ENCODE measurements around the gene GPR3.

Gene GPR3

GRCh38 chr1:27408151-27408550, 15.7 kb downstream of the GPR3 start:
- Histone ChIP-seq H3F3A (ENCODE audit: insufficient read depth) (0 out of 2 replicates have a peak, but pooled peaks cover 4% of the 10 kb centered on the region), H4K20me1 (ENCODE audit: low read depth, low read length) (no peaks in the 10 kb centered on the region), H3K9me3 (ENCODE audit: insufficient read depth, low read length) (no peaks in the 10 kb centered on the region), H3K27ac (ENCODE audit: low read depth, low read length) (no peak overlapping the region), H3K9ac (ENCODE audit: low read length) (no peak overlapping the region), H3K4me3 (ENCODE audit: insufficient read depth, low read length, poor library complexity, severe bottlenecking) (no peak overlapping the region), H3K9me2 (replicated peaks; ENCODE audit: insufficient read depth, low read length) (no peaks in the 10 kb centered on the region), H3K4me2 (ENCODE audit: low read depth, low read length, poor library complexity, severe bottlenecking) (no peak overlapping the region), H3K27me3 (ENCODE audit: low read length) (no peaks in the 10 kb centered on the region), H3K36me3 (ENCODE audit: low read length) (peaks cover 6% of the 10 kb centered on the region; the same call in 1 of the 2 replicates), H2AFZ (ENCODE audit: low read depth, low read length, severe bottlenecking) (no peak overlapping the region), H3K79me2 (ENCODE audit: insufficient read depth, low read length) (no peaks in the 10 kb centered on the region)
- TF ChIP-seq EZH2phosphoT487 (conservative IDR thresholded peaks at IDR 0.05; ENCODE audit: low read length) (no peak), CTCF (IDR thresholded peaks at IDR 0.05; ENCODE audit: insufficient read depth, low read length, poor library complexity, severe bottlenecking) (no peak)

GRCh38 chr1:27409669-27410068, 17.2 kb downstream of the GPR3 start:
- no peaks in the 10 kb centered on the region for H3K27me3 ChIP-seq (ENCODE audit: low read length)
- no peak overlapping the region for H3K4me3 ChIP-seq (ENCODE audit: insufficient read depth, low read length, poor library complexity, severe bottlenecking)
- H2AFZ ChIP-seq (ENCODE audit: low read depth, low read length, severe bottlenecking): no peak overlapping the region
- H3K27ac ChIP-seq (ENCODE audit: low read depth, low read length): no peak overlapping the region
- H4K20me1 ChIP-seq (ENCODE audit: low read depth, low read length): no peaks in the 10 kb centered on the region
- no peaks in the 10 kb centered on the region for H3F3A ChIP-seq (ENCODE audit: insufficient read depth)
- H3K36me3 ChIP-seq (ENCODE audit: low read length): peaks cover 15% of the 10 kb centered on the region; the same call in 1 of the 2 replicates
- no peaks in the 10 kb centered on the region for H3K79me2 ChIP-seq (ENCODE audit: insufficient read depth, low read length)
- no peak overlapping the region for H3K4me2 ChIP-seq (ENCODE audit: low read depth, low read length, poor library complexity, severe bottlenecking)
- H3K9ac ChIP-seq (ENCODE audit: low read length): no peak overlapping the region
- no peaks in the 10 kb centered on the region for H3K9me2 ChIP-seq (replicated peaks; ENCODE audit: insufficient read depth, low read length)
- TF ChIP-seq CTCF (IDR thresholded peaks at IDR 0.05; ENCODE audit: insufficient read depth, low read length, poor library complexity, severe bottlenecking) (no peak), EZH2phosphoT487 (conservative IDR thresholded peaks at IDR 0.05; ENCODE audit: low read length) (no peak)
- no peaks in the 10 kb centered on the region for H3K9me3 ChIP-seq (ENCODE audit: insufficient read depth, low read length)

GRCh38 chr1:27410709-27411108, 18.3 kb downstream of the GPR3 start:
- no peak overlapping the region for H3K4me2 ChIP-seq (ENCODE audit: low read depth, low read length, poor library complexity, severe bottlenecking)
- H3K9me3 ChIP-seq (ENCODE audit: insufficient read depth, low read length): no peaks in the 10 kb centered on the region
- H2AFZ ChIP-seq (ENCODE audit: low read depth, low read length, severe bottlenecking): no peak overlapping the region
- no peaks in the 10 kb centered on the region for H3F3A ChIP-seq (ENCODE audit: insufficient read depth)
- no peak overlapping the region for H3K27ac ChIP-seq (ENCODE audit: low read depth, low read length)
- no peak for TF ChIP-seq CTCF (IDR thresholded peaks at IDR 0.05; ENCODE audit: insufficient read depth, low read length, poor library complexity, severe bottlenecking)
- TF ChIP-seq EZH2phosphoT487 (conservative IDR thresholded peaks at IDR 0.05; ENCODE audit: low read length): no peak
- no peaks in the 10 kb centered on the region for H3K9me2 ChIP-seq (replicated peaks; ENCODE audit: insufficient read depth, low read length)
- peaks cover 23% of the 10 kb centered on the region for H3K36me3 ChIP-seq (ENCODE audit: low read length)
- H3K79me2 ChIP-seq (ENCODE audit: insufficient read depth, low read length): no peaks in the 10 kb centered on the region
- H3K4me3 ChIP-seq (ENCODE audit: insufficient read depth, low read length, poor library complexity, severe bottlenecking): no peak overlapping the region
- H3K27me3 ChIP-seq (ENCODE audit: low read length): no peaks in the 10 kb centered on the region
- no peaks in the 10 kb centered on the region for H4K20me1 ChIP-seq (ENCODE audit: low read depth, low read length)
- H3K9ac ChIP-seq (ENCODE audit: low read length): no peak overlapping the region

Data from SU-DHL-6 (cell line).